ENCODE data around the gene GPHN.

- TF ChIP-seq, protein P1, sequence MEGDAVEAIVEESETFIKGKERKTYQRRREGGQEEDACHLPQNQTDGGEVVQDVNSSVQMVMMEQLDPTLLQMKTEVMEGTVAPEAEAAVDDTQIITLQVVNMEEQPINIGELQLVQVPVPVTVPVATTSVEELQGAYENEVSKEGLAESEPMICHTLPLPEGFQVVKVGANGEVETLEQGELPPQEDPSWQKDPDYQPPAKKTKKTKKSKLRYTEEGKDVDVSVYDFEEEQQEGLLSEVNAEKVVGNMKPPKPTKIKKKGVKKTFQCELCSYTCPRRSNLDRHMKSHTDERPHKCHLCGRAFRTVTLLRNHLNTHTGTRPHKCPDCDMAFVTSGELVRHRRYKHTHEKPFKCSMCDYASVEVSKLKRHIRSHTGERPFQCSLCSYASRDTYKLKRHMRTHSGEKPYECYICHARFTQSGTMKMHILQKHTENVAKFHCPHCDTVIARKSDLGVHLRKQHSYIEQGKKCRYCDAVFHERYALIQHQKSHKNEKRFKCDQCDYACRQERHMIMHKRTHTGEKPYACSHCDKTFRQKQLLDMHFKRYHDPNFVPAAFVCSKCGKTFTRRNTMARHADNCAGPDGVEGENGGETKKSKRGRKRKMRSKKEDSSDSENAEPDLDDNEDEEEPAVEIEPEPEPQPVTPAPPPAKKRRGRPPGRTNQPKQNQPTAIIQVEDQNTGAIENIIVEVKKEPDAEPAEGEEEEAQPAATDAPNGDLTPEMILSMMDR (IDR thresholded peaks at IDR 0.05) = no peak
- TF ChIP-seq POLR2A (IDR thresholded peaks at IDR 0.05) = no peak
These were observed 237.1 kb downstream of the GPHN start for GRCh38 chr14:66745078-66745477.

Measured in right lobe of liver (tissue), 4 donors.